ENCODE measurements around the gene PEX14.

Gene PEX14

DNA sequence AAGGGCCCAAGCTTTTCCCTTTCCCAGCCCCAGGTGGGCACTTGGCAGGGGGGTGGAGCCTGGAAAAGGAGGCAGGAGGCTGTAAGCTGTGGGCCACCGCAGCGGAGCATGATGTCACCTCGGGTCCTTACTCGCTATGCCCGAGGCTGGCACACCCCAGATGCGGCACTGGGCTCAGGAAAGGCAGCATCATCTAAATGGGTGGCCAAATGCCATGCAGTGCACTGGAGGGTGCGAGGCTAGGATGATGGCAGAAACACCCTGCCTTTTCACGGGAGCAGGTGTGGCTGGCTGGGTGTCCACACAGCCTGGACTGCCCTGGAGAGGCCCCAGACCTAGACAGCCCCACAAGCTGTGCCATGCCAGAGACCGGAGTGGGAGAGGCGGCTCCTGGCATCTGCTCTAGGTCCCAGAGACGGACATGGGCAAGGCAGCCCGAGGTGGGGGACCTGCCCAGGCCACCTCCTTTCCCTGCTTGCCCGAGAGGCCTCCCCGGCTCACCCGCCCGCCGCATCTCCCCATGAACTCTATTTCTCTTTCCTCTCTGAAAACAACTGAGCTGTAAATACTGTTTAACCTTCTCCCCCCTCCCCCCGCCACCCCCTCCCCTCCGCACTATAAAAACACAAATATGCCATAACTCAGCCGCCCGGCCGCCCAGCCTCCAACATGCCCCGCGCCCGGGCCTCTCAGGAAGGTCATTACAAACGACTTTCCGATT, 197.0 kb downstream of the PEX14 start:
- TF ChIP-seq POLR2AphosphoS5 (IDR thresholded peaks at IDR 0.05; ENCODE audit: low read depth, low read length) (no peak), TAF1 (IDR thresholded peaks at IDR 0.05; ENCODE audit: borderline replicate concordance, insufficient read depth, low read length) (no peak), SIN3A (IDR thresholded peaks at IDR 0.05; ENCODE audit: borderline replicate concordance, insufficient read depth, low read length) (no peak), FOXP2 (optimal IDR thresholded peaks at IDR 0.05; ENCODE audit: borderline replicate concordance, extremely low read depth, extremely low read length, insufficient read depth) (no peak)
- TF ChIP-seq, protein P1, sequence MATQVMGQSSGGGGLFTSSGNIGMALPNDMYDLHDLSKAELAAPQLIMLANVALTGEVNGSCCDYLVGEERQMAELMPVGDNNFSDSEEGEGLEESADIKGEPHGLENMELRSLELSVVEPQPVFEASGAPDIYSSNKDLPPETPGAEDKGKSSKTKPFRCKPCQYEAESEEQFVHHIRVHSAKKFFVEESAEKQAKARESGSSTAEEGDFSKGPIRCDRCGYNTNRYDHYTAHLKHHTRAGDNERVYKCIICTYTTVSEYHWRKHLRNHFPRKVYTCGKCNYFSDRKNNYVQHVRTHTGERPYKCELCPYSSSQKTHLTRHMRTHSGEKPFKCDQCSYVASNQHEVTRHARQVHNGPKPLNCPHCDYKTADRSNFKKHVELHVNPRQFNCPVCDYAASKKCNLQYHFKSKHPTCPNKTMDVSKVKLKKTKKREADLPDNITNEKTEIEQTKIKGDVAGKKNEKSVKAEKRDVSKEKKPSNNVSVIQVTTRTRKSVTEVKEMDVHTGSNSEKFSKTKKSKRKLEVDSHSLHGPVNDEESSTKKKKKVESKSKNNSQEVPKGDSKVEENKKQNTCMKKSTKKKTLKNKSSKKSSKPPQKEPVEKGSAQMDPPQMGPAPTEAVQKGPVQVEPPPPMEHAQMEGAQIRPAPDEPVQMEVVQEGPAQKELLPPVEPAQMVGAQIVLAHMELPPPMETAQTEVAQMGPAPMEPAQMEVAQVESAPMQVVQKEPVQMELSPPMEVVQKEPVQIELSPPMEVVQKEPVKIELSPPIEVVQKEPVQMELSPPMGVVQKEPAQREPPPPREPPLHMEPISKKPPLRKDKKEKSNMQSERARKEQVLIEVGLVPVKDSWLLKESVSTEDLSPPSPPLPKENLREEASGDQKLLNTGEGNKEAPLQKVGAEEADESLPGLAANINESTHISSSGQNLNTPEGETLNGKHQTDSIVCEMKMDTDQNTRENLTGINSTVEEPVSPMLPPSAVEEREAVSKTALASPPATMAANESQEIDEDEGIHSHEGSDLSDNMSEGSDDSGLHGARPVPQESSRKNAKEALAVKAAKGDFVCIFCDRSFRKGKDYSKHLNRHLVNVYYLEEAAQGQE (IDR thresholded peaks at IDR 0.05; ENCODE audit: insufficient read depth in 1 of 2, low read depth in 2 of 2, low read length in 2 of 2), result no peak

GRCh38 chr1:10672343-10673050, 197.7 kb downstream of the PEX14 start:
- TF ChIP-seq FOXP2 (optimal IDR thresholded peaks at IDR 0.05; ENCODE audit: borderline replicate concordance, extremely low read depth, extremely low read length, insufficient read depth), result no peak
- TF ChIP-seq, protein P1 (IDR thresholded peaks at IDR 0.05; ENCODE audit: insufficient read depth in 1 of 2, low read depth in 2 of 2, low read length in 2 of 2), result no peak
- TF ChIP-seq SIN3A (IDR thresholded peaks at IDR 0.05; ENCODE audit: borderline replicate concordance, insufficient read depth, low read length), result no peak
- TF ChIP-seq POLR2AphosphoS5 (IDR thresholded peaks at IDR 0.05; ENCODE audit: low read depth, low read length), result no peak
- no peak for TF ChIP-seq TAF1 (IDR thresholded peaks at IDR 0.05; ENCODE audit: borderline replicate concordance, insufficient read depth, low read length)

DNA sequence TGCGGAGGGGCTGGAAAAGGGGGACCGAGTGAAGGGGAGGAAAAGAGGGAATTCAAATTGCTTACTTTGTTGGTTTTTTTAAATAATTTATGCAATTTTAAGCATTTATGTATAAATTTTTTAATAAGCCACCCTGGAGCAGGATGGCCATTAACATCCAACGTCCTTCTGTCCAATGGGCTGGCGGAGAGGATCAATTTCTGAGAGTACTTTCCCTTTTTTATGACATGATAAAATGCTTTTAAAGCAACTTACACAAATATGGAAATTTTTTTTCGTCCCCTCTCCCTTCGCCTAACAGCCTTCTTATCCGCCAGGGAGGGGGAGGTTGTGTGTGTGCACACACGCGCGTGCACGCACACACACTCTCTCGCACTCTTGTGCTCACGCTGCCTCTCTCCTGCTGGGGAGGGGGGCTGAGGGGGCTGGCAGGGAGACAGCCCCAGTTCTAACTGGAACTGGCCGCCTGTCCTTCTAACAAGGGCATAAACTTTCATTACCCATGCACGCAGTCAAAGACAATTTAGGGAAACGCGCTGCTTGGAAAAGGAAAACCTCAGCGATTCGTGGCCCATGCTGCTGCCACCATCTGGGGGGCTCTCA, 198.5 kb downstream of the PEX14 start:
- no peak for TF ChIP-seq SIN3A (IDR thresholded peaks at IDR 0.05; ENCODE audit: borderline replicate concordance, insufficient read depth, low read length)
- no peak for TF ChIP-seq TAF1 (IDR thresholded peaks at IDR 0.05; ENCODE audit: borderline replicate concordance, insufficient read depth, low read length)
- no peak for TF ChIP-seq FOXP2 (optimal IDR thresholded peaks at IDR 0.05; ENCODE audit: borderline replicate concordance, extremely low read depth, extremely low read length, insufficient read depth)
- TF ChIP-seq, protein P1 (IDR thresholded peaks at IDR 0.05; ENCODE audit: insufficient read depth in 1 of 2, low read depth in 2 of 2, low read length in 2 of 2), result no peak
- no peak for TF ChIP-seq POLR2AphosphoS5 (IDR thresholded peaks at IDR 0.05; ENCODE audit: low read depth, low read length)

DNA sequence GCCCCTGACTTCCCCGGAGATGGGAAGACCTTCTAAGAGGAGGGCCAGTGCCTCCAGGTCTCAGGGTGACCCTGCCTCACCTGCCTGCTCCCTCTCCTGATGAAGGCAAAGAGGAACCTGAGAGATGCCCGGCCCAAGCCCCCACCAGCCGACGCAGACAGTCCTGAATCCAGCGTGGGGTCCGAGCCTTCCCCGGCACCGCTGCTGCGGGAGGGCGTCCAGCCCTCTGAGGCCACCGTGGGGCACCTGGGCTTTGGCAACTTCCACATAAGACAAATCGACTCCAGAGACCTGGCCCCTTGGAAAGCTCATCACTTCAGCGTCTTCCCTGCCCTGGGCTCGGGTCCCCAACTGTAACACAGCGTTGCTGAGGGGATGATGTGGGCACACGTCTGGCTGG, 199.5 kb downstream of the PEX14 start:
- TF ChIP-seq FOXP2 (optimal IDR thresholded peaks at IDR 0.05; ENCODE audit: borderline replicate concordance, extremely low read depth, extremely low read length, insufficient read depth), result no peak

DNA sequence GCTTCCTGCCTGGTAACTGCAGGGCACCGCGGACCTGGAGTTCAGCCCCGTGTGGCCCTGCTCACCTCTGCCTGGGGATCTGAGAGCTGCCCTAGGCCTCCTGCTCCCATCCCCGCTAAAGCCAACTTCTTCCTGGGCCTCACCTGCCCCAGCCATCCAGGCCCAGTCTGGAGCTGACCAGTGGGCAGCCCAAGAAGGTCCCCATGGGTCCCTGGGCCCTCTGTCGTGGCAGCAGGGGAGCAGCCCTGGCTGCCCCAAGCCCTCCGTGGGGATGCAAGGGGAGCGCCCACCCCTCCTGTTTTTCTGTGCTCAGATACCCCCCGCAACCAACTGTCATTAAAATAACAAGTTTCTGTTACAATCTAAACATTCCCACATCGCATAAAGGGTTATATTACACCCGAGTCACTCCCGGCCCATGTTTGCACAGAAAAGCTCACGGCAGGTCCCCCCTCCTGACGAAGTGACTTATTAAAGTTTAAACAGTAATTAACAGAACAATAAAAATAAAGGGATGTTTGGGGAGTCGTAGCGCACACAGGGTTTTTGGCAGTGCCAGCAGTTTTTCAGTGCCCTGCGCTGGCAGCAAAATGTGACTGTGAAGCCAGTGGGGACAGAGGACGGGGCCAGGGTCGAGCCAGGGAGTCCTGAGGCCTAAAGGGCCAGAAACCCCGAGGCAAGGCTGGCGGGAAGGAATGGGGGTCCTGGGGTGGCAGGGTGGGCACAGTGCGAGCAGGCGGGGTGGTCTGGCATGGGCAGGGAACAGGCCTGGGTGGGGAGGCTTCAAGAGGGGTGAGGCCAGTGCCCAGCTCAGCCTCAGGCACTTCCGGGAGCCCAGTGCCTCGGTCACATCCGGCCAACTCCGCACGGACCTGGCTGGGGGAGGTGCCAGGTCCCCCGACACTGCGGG, 200.2 kb downstream of the PEX14 start:
- TF ChIP-seq POLR2AphosphoS5 (IDR thresholded peaks at IDR 0.05; ENCODE audit: low read depth, low read length) (no peak), SIN3A (IDR thresholded peaks at IDR 0.05; ENCODE audit: borderline replicate concordance, insufficient read depth, low read length) (no peak), TAF1 (IDR thresholded peaks at IDR 0.05; ENCODE audit: borderline replicate concordance, insufficient read depth, low read length) (no peak), FOXP2 (optimal IDR thresholded peaks at IDR 0.05; ENCODE audit: borderline replicate concordance, extremely low read depth, extremely low read length, insufficient read depth) (no peak)
- TF ChIP-seq, protein P1 (IDR thresholded peaks at IDR 0.05; ENCODE audit: insufficient read depth in 1 of 2, low read depth in 2 of 2, low read length in 2 of 2), result no peak
